Measurements from ENCODE around the gene TBC1D5.
"Not testable (repeated sequence)": the region's sequence is repeated elsewhere in the genome, so short reads cannot be mapped to it uniquely, and the experiment has no call there.

The TBC1D5 gene

GRCh38 chr3:17707813-17708543 lies 34.5 kb downstream of the TBC1D5 start:
- DNase-seq: no peak

DNA sequence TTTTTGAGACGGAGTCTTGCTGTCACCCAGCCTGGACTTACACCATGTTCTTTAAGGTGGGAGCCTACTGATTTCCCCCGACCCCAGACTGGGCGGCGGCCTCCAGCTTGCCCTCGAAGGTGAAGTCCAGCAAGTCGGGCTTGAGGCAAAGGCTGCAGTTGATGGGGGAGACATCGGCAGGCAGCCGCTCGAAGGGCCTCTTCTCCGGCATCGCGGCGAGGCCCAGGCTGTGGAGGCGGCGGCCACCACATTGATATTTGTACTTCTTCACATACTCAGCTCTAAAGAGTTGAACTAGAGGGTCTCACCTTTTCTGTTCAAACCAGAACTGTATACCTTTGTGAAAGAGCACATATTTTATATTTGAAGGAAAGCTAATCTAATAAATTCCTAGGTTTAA lies 36.4 kb downstream of the TBC1D5 start:
- not testable (repeated sequence) for DNase-seq

- DNase-seq: not testable (repeated sequence)
Observed at GRCh38 chr3:17699815-17700214, 42.6 kb downstream of the TBC1D5 start.

DNA sequence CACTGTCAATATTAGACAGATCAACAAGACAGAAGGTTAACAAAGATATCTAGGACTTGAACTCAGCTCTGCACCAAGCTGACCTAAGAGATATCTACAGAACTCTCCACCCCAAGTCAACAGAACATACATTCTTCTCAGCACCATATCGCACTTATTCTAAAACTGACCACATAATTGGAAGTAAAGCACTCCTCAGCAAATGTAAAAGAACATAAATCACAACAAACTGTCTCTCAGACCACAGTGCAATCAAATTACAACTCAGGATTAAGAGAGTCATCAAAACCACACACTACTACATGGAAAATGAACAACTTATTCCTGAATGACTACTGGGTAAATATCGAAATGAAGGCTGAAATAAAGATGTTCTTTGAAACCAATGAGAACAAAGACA lies 46.8 kb downstream of the TBC1D5 start:
- not testable (repeated sequence) for DNase-seq

DNA sequence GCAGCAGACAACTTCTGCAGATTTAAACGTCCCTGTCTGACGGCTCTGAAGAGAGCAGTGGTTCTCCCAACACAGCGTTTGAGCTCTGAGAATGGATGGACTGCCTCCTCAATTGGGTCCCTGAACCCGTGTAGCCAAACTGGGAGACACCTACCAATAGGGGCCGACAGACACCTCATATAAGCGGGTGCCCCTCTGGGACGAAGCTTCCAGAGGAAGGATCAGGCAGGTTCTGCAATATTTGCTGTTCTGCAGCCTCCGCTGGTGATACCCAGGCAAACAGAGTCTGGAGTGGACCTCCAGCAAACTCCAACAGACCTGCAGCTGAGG lies 48.8 kb downstream of the TBC1D5 start:
- not testable (repeated sequence) for DNase-seq

- not testable (repeated sequence) for DNase-seq
Observed at GRCh38 chr3:17692846-17693669, 49.4 kb downstream of the TBC1D5 start.

DNA sequence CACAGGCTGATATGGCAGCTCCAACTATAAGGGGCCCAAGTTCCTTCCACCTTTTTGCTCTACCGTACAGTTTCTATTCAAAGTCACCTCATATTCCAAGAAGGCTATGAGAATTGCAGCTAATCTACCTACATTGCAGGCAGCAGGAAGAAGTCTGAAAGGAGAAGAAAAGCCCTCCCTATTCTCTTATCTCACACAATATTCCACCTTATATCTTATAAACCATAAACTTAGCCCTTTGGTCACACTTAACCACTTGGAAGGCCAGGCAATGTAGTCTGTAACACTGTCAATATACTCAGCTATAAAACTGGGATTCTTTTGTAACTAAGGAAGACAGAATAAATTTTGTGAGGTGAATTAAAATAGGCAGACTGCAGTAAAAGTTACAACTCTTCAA lies 54.9 kb downstream of the TBC1D5 start:
- DNase-seq: no peak

GRCh38 chr3:17686613-17687012 lies 55.8 kb downstream of the TBC1D5 start:
- no peak for DNase-seq

DNA sequence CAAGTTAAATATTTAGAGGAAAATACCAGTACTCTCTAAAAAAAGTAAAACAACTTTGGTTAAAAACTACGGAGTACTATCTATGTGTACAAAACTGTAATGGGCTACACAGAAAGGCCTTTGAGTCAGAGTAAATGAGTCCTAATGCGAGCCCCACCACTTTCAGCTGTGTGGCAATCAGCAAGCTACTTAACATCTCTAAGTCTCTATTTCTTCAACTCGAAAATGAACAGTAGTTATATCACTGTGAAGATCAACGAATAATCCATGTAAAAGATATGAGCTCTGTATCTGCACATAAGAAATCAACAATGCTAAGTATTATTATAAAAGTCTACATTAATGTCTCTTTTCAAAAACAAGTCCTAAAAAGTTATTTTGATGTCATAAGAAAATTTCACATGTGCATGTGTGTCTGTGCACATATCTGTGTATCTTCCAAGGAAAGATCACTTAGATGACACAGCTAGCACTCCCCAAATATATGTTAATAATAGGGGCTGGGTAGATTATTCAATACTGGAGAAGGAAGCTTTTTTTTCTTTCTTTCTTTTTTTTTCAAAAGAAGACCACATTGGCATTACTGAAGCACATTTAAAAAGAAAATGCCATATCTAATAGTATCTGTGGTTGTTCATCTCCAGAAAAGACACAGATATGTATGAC lies 58.8 kb downstream of the TBC1D5 start:
- no peak for DNase-seq

- DNase-seq: no peak
Observed at GRCh38 chr3:17680530-17680929, 61.9 kb downstream of the TBC1D5 start.

DNA sequence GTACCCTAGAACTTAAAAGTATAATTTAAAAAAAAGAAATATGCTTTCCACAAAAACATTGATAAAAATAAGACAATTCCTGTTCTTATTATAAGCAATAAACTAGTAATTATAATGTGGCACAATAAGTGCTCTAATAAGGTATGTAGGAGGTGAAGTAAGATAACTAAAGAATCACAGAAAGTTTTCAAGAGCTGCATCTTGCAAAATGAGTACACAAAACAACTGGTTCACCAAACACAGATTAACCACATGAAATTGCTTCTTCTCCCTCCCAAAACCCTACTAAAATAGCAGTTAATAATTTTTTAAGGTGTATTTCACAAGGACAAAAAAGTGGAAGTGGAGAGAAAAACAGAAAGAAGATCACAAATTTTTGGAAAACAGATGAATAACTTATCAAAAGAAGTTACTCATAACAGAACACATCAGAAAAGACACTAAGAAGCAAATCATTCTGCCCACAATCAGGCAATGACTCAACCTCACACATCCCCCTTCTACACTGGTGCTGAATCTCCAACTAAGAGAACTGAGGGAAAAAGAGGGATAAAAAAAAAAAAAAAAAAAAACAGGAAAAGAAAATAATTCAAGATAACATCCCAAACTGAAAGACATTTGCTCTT lies 64.2 kb downstream of the TBC1D5 start:
- DNase-seq: no peak

- no peak for DNase-seq
Observed at GRCh38 chr3:17674082-17674686, 68.2 kb downstream of the TBC1D5 start.

GRCh38 chr3:17672506-17672905 lies 69.9 kb downstream of the TBC1D5 start:
- no peak for DNase-seq

DNA sequence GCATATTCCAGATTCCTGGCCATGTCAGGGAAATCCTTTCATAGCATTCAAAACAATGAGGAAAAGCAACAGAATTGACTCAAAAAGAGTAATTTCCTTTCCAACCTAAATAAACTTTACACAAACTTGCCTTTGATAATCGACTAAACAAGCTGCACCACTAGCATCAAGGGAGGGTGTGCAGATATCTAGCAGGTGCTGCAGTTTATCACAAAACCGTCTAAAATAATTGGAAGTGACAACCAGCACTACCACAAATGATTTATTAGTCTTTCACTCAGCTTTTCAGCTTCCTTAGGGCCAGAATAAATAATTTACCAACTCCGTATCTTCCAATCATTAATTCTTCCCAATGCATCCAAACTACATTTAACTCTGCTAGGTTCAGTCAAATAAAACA lies 71.7 kb downstream of the TBC1D5 start:
- no peak for DNase-seq

DNA sequence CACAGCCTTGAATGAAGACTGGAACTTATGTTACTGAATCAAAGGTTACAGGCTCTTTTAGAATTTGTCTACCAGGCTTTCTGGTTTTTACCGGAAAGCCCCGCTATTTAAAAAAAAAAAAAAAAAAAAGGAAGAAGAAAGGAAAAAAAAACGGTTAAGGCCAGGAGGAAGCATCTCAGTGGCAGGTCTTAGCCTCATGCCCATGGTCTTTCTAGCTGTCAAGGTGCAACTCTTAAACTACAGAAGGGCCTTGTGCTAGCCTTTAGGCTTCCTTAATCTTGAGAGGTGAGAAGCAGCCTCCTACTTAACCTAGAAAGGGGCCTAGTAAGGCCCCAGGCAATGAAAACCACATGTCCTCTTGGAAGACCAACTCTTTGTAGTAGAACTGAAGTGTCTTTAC lies 77.5 kb downstream of the TBC1D5 start:
- no peak for DNase-seq

GRCh38 chr3:17656264-17656663 lies 86.2 kb downstream of the TBC1D5 start:
- DNase-seq: no peak

GRCh38 chr3:17655743-17656142 lies 86.7 kb downstream of the TBC1D5 start:
- DNase-seq: no peak

DNA sequence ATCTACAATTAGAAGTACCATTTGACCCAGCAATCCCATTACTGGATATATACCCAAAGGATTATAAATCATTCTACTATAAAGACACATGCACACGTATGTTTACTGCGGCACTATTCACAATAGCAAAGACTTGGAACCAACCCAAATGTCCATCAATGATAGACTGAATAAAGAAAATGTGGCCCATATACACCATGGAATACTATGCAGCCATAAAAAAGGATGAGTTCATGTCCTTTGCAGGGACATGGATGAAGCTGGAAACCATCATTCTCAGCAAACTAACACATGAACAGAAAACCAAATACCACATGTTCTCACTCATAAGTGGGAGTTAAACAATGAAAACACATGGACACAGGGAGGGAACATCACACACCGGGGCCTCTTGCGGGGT lies 92.7 kb downstream of the TBC1D5 start:
- DNase-seq: not testable (repeated sequence)

GRCh38 chr3:17648630-17649355 lies 93.6 kb downstream of the TBC1D5 start:
- DNase-seq: not testable (repeated sequence)

GRCh38 chr3:17645074-17645698 lies 97.2 kb downstream of the TBC1D5 start:
- DNase-seq: peak; percentile 2

GRCh38 chr3:17643691-17644090 lies 98.7 kb downstream of the TBC1D5 start:
- DNase-seq: no peak

DNA sequence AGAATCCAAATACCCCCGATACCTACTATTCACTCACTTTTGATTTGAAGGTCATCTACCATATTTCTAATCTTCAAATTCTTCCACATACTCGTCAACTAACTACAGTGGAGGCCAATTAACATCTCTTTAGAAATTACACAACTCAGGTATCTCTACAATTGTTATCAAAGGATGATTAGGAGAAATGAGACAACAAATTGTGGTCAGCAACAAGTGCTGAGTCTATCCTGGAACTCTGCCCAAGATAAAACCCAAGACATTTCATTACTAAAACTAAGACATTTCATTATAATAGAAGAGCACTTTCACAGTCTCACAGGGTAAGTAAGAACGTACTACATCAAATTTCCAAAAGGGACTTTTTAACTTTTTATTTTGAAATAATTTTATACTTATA lies 100.0 kb downstream of the TBC1D5 start:
- no peak for DNase-seq

All from DMS79 treated with DMSO at 0.1 percent for 48 hours (cell line).